Peyer's patch (tissue), 4 donors: ENCODE measurements around the gene ASPG. TPM values are rescaled to one million over a fixed set of nuclear protein-coding genes. Genes with fewer than 3 reads are reported as not detected.

ENCODE experiments used
- DNase-seq, 3 donors: peaks; one replicate each; pipeline ENCODE4 v3.0.0-alpha.2; 2017 to 2019
- H3K27ac ChIP-seq, 4 donors: fragments of 200-600 bp; sonication (generic); one replicate each; pipeline ENCODE4 v1.5.1; 2016 to 2019
- H3K27me3 ChIP-seq, 2 donors: fragments of 200-600 bp; sonication (generic); one replicate each; pipeline ENCODE4 v1.5.1; 2019
- H3K36me3 ChIP-seq, 3 donors: fragments of 200-600 bp; sonication (generic); one replicate each; pipeline ENCODE4 v1.5.1; 2016 to 2019
- H3K4me1 ChIP-seq, 4 donors: fragments of 200-600 bp; sonication (generic); one replicate each; pipeline ENCODE4 v1.5.1; 2016 to 2019
- H3K4me3 ChIP-seq, 4 donors: fragments of 200-600 bp; sonication (generic); 1 replicate in 3 of 4; 2 replicates in 1 of 4; pipeline ENCODE4 v1.5.1; 2016 to 2019; ENCODE audit warnings: mild to moderate bottlenecking in 1 of 4
- H3K9me3 ChIP-seq, 4 donors: fragments of 200-600 bp; sonication (generic); one replicate each; pipeline ENCODE4 v1.5.1; 2016 to 2019; ENCODE audit warnings: mild to moderate bottlenecking in 1 of 4
- CTCF ChIP-seq, 6 experiments: fragments of 450-650 bp in 4 of 6; fragments of 200-600 bp in 2 of 6; sonication (generic) in 1 of 6; IDR thresholded peaks; one replicate each; pipeline ENCODE4 v1.5.1; 2017 to 2019; ENCODE audit warnings: antibody characterized with exemption in 6 of 6, mild to moderate bottlenecking in 3 of 6, moderate library complexity in 1 of 6
- POLR2A ChIP-seq, 2 donors: fragments of 450-650 bp; IDR thresholded peaks; one replicate each; pipeline ENCODE4 v1.5.1; 2017; ENCODE audit warnings: antibody characterized with exemption in 2 of 2, mild to moderate bottlenecking in 2 of 2, moderate library complexity in 2 of 2
- total RNA-seq, 4 donors: library from RNA; depleted of rRNA; stranded (reverse); fragments of >200 nt; gene quantifications; one replicate each; pipeline ENCODE4 v1.1.0, GENCODE V29; 2016

The ASPG gene
- total RNA-seq, 4 donors from 2014 or later, result 1.2 to 7.4 (median 2.3) TPM; not detected in 1

GRCh38 chr14:104076743-104077142, 8.8 kb upstream of the ASPG start:
- no peaks in the 10 kb centered on the region for H3K27me3 ChIP-seq
- no peak for DNase-seq

GRCh38 chr14:104078031-104078455, 7.5 kb upstream of the ASPG start:
- TF ChIP-seq CTCF (IDR thresholded peaks at IDR 0.05) (peak; percentile 97 to 100 (median 100)), POLR2A (IDR thresholded peaks at IDR 0.05) (no peak)
- Histone ChIP-seq H3K27me3 (no peaks in the 10 kb centered on the region), H3K9me3 (peaks cover 0 to 6% (median 0%) of the 10 kb centered on the region in 4 donors), H3K4me1 (peaks cover 0 to 18% (median 0%) of the 10 kb centered on the region in 4 donors), H3K4me3 (no peak overlapping the region), H3K36me3 (no peaks in the 10 kb centered on the region), H3K27ac (no peak overlapping the region)
- DNase-seq, result peak; percentile 80 to 95 (median 91)

More at GRCh38 chr14:104076743-104077142, 8.8 kb upstream of the ASPG start:
- H3K36me3 ChIP-seq, result no peaks in the 10 kb centered on the region
- TF ChIP-seq POLR2A (IDR thresholded peaks at IDR 0.05) (no peak), CTCF (IDR thresholded peaks at IDR 0.05) (no peak)
- H3K27ac ChIP-seq, result no peak overlapping the region
- H3K4me3 ChIP-seq, result no peak overlapping the region
- H3K4me1 ChIP-seq, result peaks cover 0 to 5% (median 0%) of the 10 kb centered on the region in 4 donors
- peaks cover 0 to 6% (median 0%) of the 10 kb centered on the region in 4 donors for H3K9me3 ChIP-seq

- TF ChIP-seq POLR2A (IDR thresholded peaks at IDR 0.05) (no peak), CTCF (IDR thresholded peaks at IDR 0.05) (no peak)
- peak overlapping the region in 1 of 4 donors; percentile 66 for H3K27ac ChIP-seq
- no peak for DNase-seq
- H3K4me1 ChIP-seq, result peaks cover 0 to 31% (median 5%) of the 10 kb centered on the region in 4 donors
- no peaks in the 10 kb centered on the region for H3K9me3 ChIP-seq
- no peaks in the 10 kb centered on the region for H3K27me3 ChIP-seq
- no peak overlapping the region for H3K4me3 ChIP-seq
- no peaks in the 10 kb centered on the region for H3K36me3 ChIP-seq
Measured at GRCh38 chr14:104080376-104081260, 4.9 kb upstream of the ASPG start.

- DNase-seq, result peak in 2 of 3 donors; percentile 73 to 76
- Histone ChIP-seq H3K4me3 (peak overlapping the region in 1 of 4 donors; percentile 4), H3K9me3 (no peaks in the 10 kb centered on the region), H3K27ac (peak overlapping the region in 1 of 4 donors; percentile 66), H3K36me3 (no peaks in the 10 kb centered on the region), H3K27me3 (no peaks in the 10 kb centered on the region), H3K4me1 (peaks cover 0 to 37% (median 5%) of the 10 kb centered on the region in 4 donors)
- TF ChIP-seq POLR2A (IDR thresholded peaks at IDR 0.05) (no peak), CTCF (IDR thresholded peaks at IDR 0.05) (no peak)
Measured at GRCh38 chr14:104081261-104081835, 4.2 kb upstream of the ASPG start.

DNA sequence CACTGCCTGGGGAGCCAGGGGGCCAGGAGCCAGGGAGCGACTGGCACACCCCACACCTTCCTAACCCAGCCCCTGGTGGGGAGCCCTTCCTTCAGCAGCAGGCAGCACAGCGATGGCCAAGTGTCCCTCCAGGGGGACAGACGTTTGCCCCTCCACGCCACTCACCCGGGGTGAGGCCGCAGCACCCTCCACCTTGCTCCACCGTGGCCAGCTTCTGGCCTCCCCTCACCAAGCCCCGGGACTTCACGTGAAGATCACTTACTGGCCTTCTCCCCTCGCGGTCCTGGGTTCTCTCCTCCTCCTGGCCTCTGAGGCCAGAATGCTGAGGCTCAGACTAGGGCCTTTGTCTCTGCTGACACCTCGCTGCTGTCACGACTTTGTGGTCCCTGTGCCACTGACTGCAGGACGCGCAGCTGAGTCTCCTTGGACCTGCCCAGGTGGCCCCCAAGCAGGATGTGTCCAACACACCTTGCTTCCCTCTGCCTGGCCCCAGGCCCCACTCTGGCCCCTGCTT, 3.5 kb upstream of the ASPG start:
- Histone ChIP-seq H3K4me1 (peaks cover 0 to 44% (median 5%) of the 10 kb centered on the region in 4 donors), H3K9me3 (no peaks in the 10 kb centered on the region), H3K27me3 (no peaks in the 10 kb centered on the region), H3K4me3 (peak overlapping the region in 1 of 4 donors; percentile 4), H3K27ac (peak overlapping the region in 1 of 4 donors; percentile 70), H3K36me3 (no peaks in the 10 kb centered on the region)
- DNase-seq, result no peak
- TF ChIP-seq POLR2A (IDR thresholded peaks at IDR 0.05) (no peak), CTCF (IDR thresholded peaks at IDR 0.05) (no peak)
